PFSK-1 (cell line): Measurements from ENCODE around the gene NKAIN2.

Source experiments
- FOXP2 ChIP-seq: optimal IDR thresholded peaks from 2 replicates; pipeline ENCODE3; 2011; ENCODE audit warnings: borderline replicate concordance, control low read depth, inconsistent platforms; ENCODE audit not compliant: insufficient read depth; ENCODE audit errors: extremely low read length, extremely low read depth
- POLR2AphosphoS5 ChIP-seq: IDR thresholded peaks from 2 replicates; pipeline ENCODE4 v1.6.1; 2012; ENCODE audit warnings: low read depth, mild to moderate bottlenecking, control low read depth, low read length, moderate library complexity
- REST ChIP-seq, 2 experiments: IDR thresholded peaks; 2 replicates each; pipeline versions ENCODE4 v1.6.1 to v1.8.0; 2011 to 2012; ENCODE audit warnings: low read depth in 2 of 2, low read length in 2 of 2, control low read depth in 1 of 2, inconsistent platforms in 1 of 2, mild to moderate bottlenecking in 1 of 2, moderate library complexity in 1 of 2; ENCODE audit not compliant: insufficient read depth in 1 of 2
- SIN3A ChIP-seq: IDR thresholded peaks from 2 replicates; pipeline ENCODE4 v1.6.1; 2012; ENCODE audit warnings: mild to moderate bottlenecking, low read length, moderate library complexity, borderline replicate concordance; ENCODE audit not compliant: insufficient read depth
- TAF1 ChIP-seq: IDR thresholded peaks from 2 replicates; pipeline ENCODE4 v1.6.1; 2012; ENCODE audit warnings: low read length, control low read depth, borderline replicate concordance; ENCODE audit not compliant: insufficient read depth

- TF ChIP-seq REST (IDR thresholded peaks at IDR 0.05; ENCODE audit: insufficient read depth in 1 of 2, low read depth in 2 of 2, low read length in 2 of 2) (no peak), TAF1 (no peak), SIN3A (no peak), POLR2AphosphoS5 (no peak), FOXP2 (no peak)
Measured at GRCh38 chr6:123838505-123839234, 35.0 kb downstream of the NKAIN2 start.
